SK-N-SH (cell line): Measurements from ENCODE around the gene SLC6A3. TPM values are rescaled to one million over a fixed set of nuclear protein-coding genes. Genes with fewer than 3 reads are reported as not detected.

ENCODE experiments used
- CTCF ChIA-PET: fragments of 300-600, 350-600 bp; formaldehyde crosslinking; extraction: SDS; loops from one replicate; lab custom pipeline; 2021; lab: Yijun Ruan, JAX
- POLR2A ChIA-PET: fragments of 350-600 bp; sonication (Branson Sonifier 250); formaldehyde crosslinking; extraction: SDS; loops from one replicate; lab custom pipeline; 2020; ENCODE audit warnings: antibody characterized with exemption, inconsistent platforms; lab: Yijun Ruan, JAX
- DNase-seq: peaks from one replicate; pipeline ENCODE4 v3.0.0; 2012
- H2AFZ ChIP-seq: fragments of 200-600 bp; sonication (generic); 2 replicates; pipeline ENCODE4 v1.8.1; 2016; ENCODE audit warnings: antibody characterized with exemption, mild to moderate bottlenecking, low read depth
- H3F3A ChIP-seq: fragments of 200-600 bp; sonication (generic); replicated peaks from 2 replicates; pipeline ENCODE3; 2016; ENCODE audit warnings: antibody characterized with exemption, mild to moderate bottlenecking; ENCODE audit not compliant: insufficient read depth
- H3K27ac ChIP-seq, 2 experiments: fragments of 200-500 bp in 1 of 2; fragments of 200-600 bp in 1 of 2; sonication (Bioruptor generic) in 1 of 2; sonication (generic), shearing (Covaris generic) in 1 of 2; 2 replicates each; pipeline versions ENCODE4 v1.5.1 to v1.6.1; 2014 to 2016; ENCODE audit warnings: low read depth in 2 of 2, inconsistent platforms in 1 of 2, low read length in 1 of 2, mild to moderate bottlenecking in 1 of 2, mixed read lengths in 1 of 2
- H3K27me3 ChIP-seq: fragments of 200-600 bp; sonication (generic), shearing (Covaris generic); 2 replicates; pipeline ENCODE4 v1.6.1; 2016; ENCODE audit warnings: mixed run types; ENCODE audit not compliant: insufficient read depth
- H3K36me3 ChIP-seq, 2 experiments: fragments of 200-500 bp in 1 of 2; fragments of 200-600 bp in 1 of 2; sonication (Bioruptor generic) in 1 of 2; sonication (generic) in 1 of 2; replicated peaks in 1 of 2; 2 replicates each; pipeline versions ENCODE3 to v1.5.1; 2014 to 2016; ENCODE audit warnings: low read length in 1 of 2, mild to moderate bottlenecking in 1 of 2; ENCODE audit not compliant: insufficient read depth in 2 of 2, control insufficient read depth in 1 of 2
- H3K4me1 ChIP-seq, 2 experiments: fragments of 200-500 bp in 1 of 2; fragments of 200-600 bp in 1 of 2; sonication (Bioruptor generic) in 1 of 2; sonication (generic), shearing (Covaris generic) in 1 of 2; 2 replicates each; pipeline versions ENCODE4 v1.5.1 to v1.6.1; 2014 to 2016; ENCODE audit warnings: low read depth in 1 of 2, low read length in 1 of 2, mixed run types in 1 of 2; ENCODE audit not compliant: insufficient read depth in 2 of 2, control insufficient read depth in 1 of 2
- H3K4me2 ChIP-seq: fragments of 200-600 bp; sonication (generic), shearing (Covaris generic); 2 replicates; pipeline ENCODE4 v1.6.1; 2017; ENCODE audit warnings: mixed run types
- H3K4me3 ChIP-seq, 2 experiments: fragments of 200-500 bp in 1 of 2; fragments of 200-600 bp in 1 of 2; sonication (Bioruptor generic) in 1 of 2; sonication (generic), shearing (Covaris generic) in 1 of 2; 2 replicates each; pipeline versions ENCODE4 v1.5.1 to v1.8.1; 2014 to 2016; ENCODE audit warnings: low read depth in 2 of 2, inconsistent platforms in 1 of 2, low read length in 1 of 2, mild to moderate bottlenecking in 1 of 2, mixed read lengths in 1 of 2, moderate library complexity in 1 of 2
- H3K79me2 ChIP-seq: fragments of 200-600 bp; sonication (generic); 2 replicates; pipeline ENCODE4 v1.8.1; 2017; ENCODE audit warnings: mild to moderate bottlenecking; ENCODE audit not compliant: insufficient read depth
- H3K9ac ChIP-seq: fragments of 200-600 bp; sonication (generic); 2 replicates; pipeline ENCODE4 v1.6.1; 2017; ENCODE audit warnings: mixed run types
- H3K9me2 ChIP-seq: fragments of 200-600 bp; sonication (generic); 2 replicates; pipeline ENCODE4 v1.6.1; 2017; ENCODE audit warnings: mixed run types
- H3K9me3 ChIP-seq: fragments of 200-600 bp; sonication (generic); 2 replicates; pipeline ENCODE4 v1.6.1; 2017; ENCODE audit warnings: mixed run types, mild to moderate bottlenecking, moderate library complexity
- H4K20me1 ChIP-seq: fragments of 200-600 bp; sonication (generic); 2 replicates; pipeline ENCODE4 v1.6.1; 2017; ENCODE audit warnings: mild to moderate bottlenecking, mixed run types; ENCODE audit not compliant: insufficient read depth
- CHD2 ChIP-seq: fragments of 150-350 bp; IDR thresholded peaks from 2 replicates; pipeline ENCODE4 v1.6.1; 2018; ENCODE audit warnings: low read length; ENCODE audit not compliant: partially characterized antibody
- ELF1 ChIP-seq: IDR thresholded peaks from 2 replicates; pipeline ENCODE4 v1.4.0; 2012
- EZH2phosphoT487 ChIP-seq: fragments of 200-600 bp; sonication (generic); IDR thresholded peaks from 2 replicates; pipeline ENCODE4 v1.6.1; 2017; ENCODE audit warnings: low read depth, mixed run types, mild to moderate bottlenecking, antibody characterized with exemption, moderate library complexity, borderline replicate concordance
- FOSL2 ChIP-seq: IDR thresholded peaks from 2 replicates; pipeline ENCODE4 v1.4.0; 2012; ENCODE audit warnings: low read depth, mild to moderate bottlenecking, moderate library complexity, borderline replicate concordance
- FOXM1 ChIP-seq: IDR thresholded peaks from 2 replicates; pipeline ENCODE4 v1.4.0; 2012; ENCODE audit warnings: low read depth, mild to moderate bottlenecking
- GABPA ChIP-seq: IDR thresholded peaks from 2 replicates; pipeline ENCODE4 v1.4.0; 2012; ENCODE audit warnings: low read depth, mild to moderate bottlenecking
- GATA2 ChIP-seq: sonication (generic); formaldehyde crosslinking; IDR thresholded peaks from 2 replicates; pipeline ENCODE4 v1.5.0; 2020; ENCODE audit warnings: mild to moderate bottlenecking, missing genetic modification reagents
- JUND ChIP-seq: IDR thresholded peaks from 2 replicates; pipeline ENCODE4 v1.4.0; 2012
- MEF2A ChIP-seq: IDR thresholded peaks from 2 replicates; pipeline ENCODE4 v1.4.0; 2012; ENCODE audit warnings: low read depth, borderline replicate concordance
- NFIC ChIP-seq: IDR thresholded peaks from 2 replicates; pipeline ENCODE4 v1.4.0; 2012; ENCODE audit warnings: borderline replicate concordance
- POLR2AphosphoS5 ChIP-seq: IDR thresholded peaks from 2 replicates; pipeline ENCODE4 v1.6.1; 2012; ENCODE audit warnings: low read depth, low read length
- RCOR1 ChIP-seq: fragments of 150-350 bp; IDR thresholded peaks from 2 replicates; pipeline ENCODE4 v1.6.1; 2017; ENCODE audit warnings: antibody characterized with exemption, low read length
- RFX5 ChIP-seq: IDR thresholded peaks from 2 replicates; pipeline ENCODE4 v1.6.1; 2012; ENCODE audit warnings: mild to moderate bottlenecking, improper control_type of control experiment, low read length
- RXRA ChIP-seq: IDR thresholded peaks from 2 replicates; pipeline ENCODE4 v1.4.0; 2012; ENCODE audit warnings: low read depth, mild to moderate bottlenecking, borderline replicate concordance
- SIN3A ChIP-seq: IDR thresholded peaks from 2 replicates; pipeline ENCODE4 v1.6.1; 2012; ENCODE audit warnings: low read depth, mild to moderate bottlenecking, low read length, moderate library complexity, borderline replicate concordance
- SMC3 ChIP-seq: IDR thresholded peaks from 2 replicates; pipeline ENCODE4 v1.6.1; 2012; ENCODE audit warnings: low read depth, low read length, improper control_type of control experiment
- USF2 ChIP-seq: fragments of 150-350 bp; IDR thresholded peaks from 2 replicates; pipeline ENCODE4 v1.6.1; 2017; ENCODE audit warnings: antibody characterized with exemption, low read length, low read depth, borderline replicate concordance
- YY1 ChIP-seq: IDR thresholded peaks from 2 replicates; pipeline ENCODE4 v1.4.0; 2012; ENCODE audit warnings: low read depth, mild to moderate bottlenecking
- ZBTB33 ChIP-seq: IDR thresholded peaks from 2 replicates; pipeline ENCODE4 v1.4.0; 2012; ENCODE audit warnings: low read depth, borderline replicate concordance
- WGBS: methylation state at CpG from one replicate; pipeline ENCODE4 v1.1.6; 2017; ENCODE audit warnings: low lambda C conversion rate; 5-methylcytosine and 5-hydroxymethylcytosine counted together
- polyA plus RNA-seq, 3 experiments: library from polyadenylated mRNA; depleted of rRNA; stranded (reverse); fragments of >200 nt; gene quantifications; 2 replicates each; pipeline ENCODE4 v1.2.3, GENCODE V29; 2012

SLC6A3 gene
- polyA plus RNA-seq, 1 of the 3 experiments (the other 2 are of a cell fraction) = not detected

GRCh38 chr5:1429496-1429895, 15.7 kb downstream of the SLC6A3 start:
- Histone ChIP-seq H3F3A (no peaks in the 10 kb centered on the region), H3K79me2 (no peaks in the 10 kb centered on the region), H3K9ac (no peak overlapping the region), H2AFZ (no peak overlapping the region), H3K9me2 (no peaks in the 10 kb centered on the region), H3K9me3 (peaks cover 9% of the 10 kb centered on the region; the same call in 1 of the 2 replicates), H3K4me1 (no peaks in the 10 kb centered on the region), H3K4me2 (no peak overlapping the region), H3K4me3 (no peak overlapping the region), H3K36me3 (no peaks in the 10 kb centered on the region), H4K20me1 (no peaks in the 10 kb centered on the region), H3K27me3 (no peaks in the 10 kb centered on the region), H3K27ac (no peak overlapping the region)
- ChIA-PET POLR2A (no interaction called here), CTCF (no interaction called here)
- WGBS = 45% methylated on average over 5 of the region's 5 CpGs
- no peak for DNase-seq
- TF ChIP-seq FOSL2 (no peak), GABPA (no peak), USF2 (no peak), FOXM1 (no peak), EZH2phosphoT487 (no peak), JUND (no peak), CHD2 (no peak), SIN3A (no peak), MEF2A (no peak), NFIC (no peak), RXRA (no peak), SMC3 (no peak), ELF1 (no peak), GATA2 (CRISPR knock-in tag) (no peak), RFX5 (no peak), YY1 (no peak)

- H3K4me2 ChIP-seq = no peak overlapping the region
- POLR2A ChIA-PET = no interaction called here
Observed at GRCh38 chr5:1429066-1429465, 16.2 kb downstream of the SLC6A3 start.

More at GRCh38 chr5:1429066-1429465, 16.2 kb downstream of the SLC6A3 start:
- no peaks in the 10 kb centered on the region for H3K79me2 ChIP-seq
- H3K9me3 ChIP-seq = peaks cover 9% of the 10 kb centered on the region; the same call in 1 of the 2 replicates
- H3F3A ChIP-seq = no peaks in the 10 kb centered on the region
- no peaks in the 10 kb centered on the region for H3K4me1 ChIP-seq
- H3K27me3 ChIP-seq = no peaks in the 10 kb centered on the region
- no peaks in the 10 kb centered on the region for H4K20me1 ChIP-seq
- DNase-seq = no peak
- no peak overlapping the region for H3K27ac ChIP-seq
- H3K36me3 ChIP-seq = no peaks in the 10 kb centered on the region
- H3K9me2 ChIP-seq = no peaks in the 10 kb centered on the region
- H3K4me3 ChIP-seq = no peak overlapping the region
- 39% methylated on average over 7 of the region's 7 CpGs for WGBS
- CTCF ChIA-PET = no interaction called here
- no peak overlapping the region for H2AFZ ChIP-seq
- TF ChIP-seq RCOR1 (no peak), GATA2 (CRISPR knock-in tag) (no peak), SIN3A (no peak), FOSL2 (no peak), ZBTB33 (no peak), JUND (no peak), POLR2AphosphoS5 (no peak), SMC3 (no peak)
- H3K9ac ChIP-seq = no peak overlapping the region
